Neural crest cell (in vitro differentiated cells): ENCODE data around the gene HMX2. TPM values are rescaled to one million over a fixed set of nuclear protein-coding genes. Genes with fewer than 3 reads are reported as not detected.

Source experiments
- DNase-seq: peaks from one replicate; pipeline ENCODE4 v3.0.0; 2021; ENCODE audit warnings: low read depth, mixed read lengths, low spot score
- H3K27ac Mint-ChIP-seq: one replicate; pipeline ENCODE4 v1.8.0; 2021; ENCODE audit warnings: mild to moderate bottlenecking, mixed read lengths; ENCODE audit not compliant: unreplicated experiment
- H3K27me3 Mint-ChIP-seq: 2 replicates; pipeline ENCODE4 v1.8.0; 2021; ENCODE audit warnings: low read depth, mild to moderate bottlenecking, mixed read lengths
- H3K36me3 Mint-ChIP-seq: 2 replicates; pipeline ENCODE4 v1.8.0; 2021; ENCODE audit warnings: low read depth, mild to moderate bottlenecking, mixed read lengths
- H3K4me1 Mint-ChIP-seq: 2 replicates; pipeline ENCODE4 v1.8.0; 2021; ENCODE audit warnings: mixed read lengths
- H3K4me3 Mint-ChIP-seq: one replicate; pipeline ENCODE4 v1.8.0; 2021; ENCODE audit warnings: mild to moderate bottlenecking, mixed read lengths
- H3K9me3 Mint-ChIP-seq: 2 replicates; pipeline ENCODE4 v1.8.0; 2021; ENCODE audit warnings: mixed read lengths
- CTCF ChIP-seq: fragments of 200-600 bp; sonication (generic); conservative IDR thresholded peaks from 2 replicates; pipeline ENCODE4 v1.5.0; 2021; ENCODE audit warnings: antibody characterized with exemption, mild to moderate bottlenecking
- total RNA-seq: library from RNA; stranded (reverse); gene quantifications from 2 replicates; pipeline ENCODE4 v1.2.1, GENCODE V29; 2021

Gene HMX2
- total RNA-seq, 1 donor from 2014 or later: not detected

DNA sequence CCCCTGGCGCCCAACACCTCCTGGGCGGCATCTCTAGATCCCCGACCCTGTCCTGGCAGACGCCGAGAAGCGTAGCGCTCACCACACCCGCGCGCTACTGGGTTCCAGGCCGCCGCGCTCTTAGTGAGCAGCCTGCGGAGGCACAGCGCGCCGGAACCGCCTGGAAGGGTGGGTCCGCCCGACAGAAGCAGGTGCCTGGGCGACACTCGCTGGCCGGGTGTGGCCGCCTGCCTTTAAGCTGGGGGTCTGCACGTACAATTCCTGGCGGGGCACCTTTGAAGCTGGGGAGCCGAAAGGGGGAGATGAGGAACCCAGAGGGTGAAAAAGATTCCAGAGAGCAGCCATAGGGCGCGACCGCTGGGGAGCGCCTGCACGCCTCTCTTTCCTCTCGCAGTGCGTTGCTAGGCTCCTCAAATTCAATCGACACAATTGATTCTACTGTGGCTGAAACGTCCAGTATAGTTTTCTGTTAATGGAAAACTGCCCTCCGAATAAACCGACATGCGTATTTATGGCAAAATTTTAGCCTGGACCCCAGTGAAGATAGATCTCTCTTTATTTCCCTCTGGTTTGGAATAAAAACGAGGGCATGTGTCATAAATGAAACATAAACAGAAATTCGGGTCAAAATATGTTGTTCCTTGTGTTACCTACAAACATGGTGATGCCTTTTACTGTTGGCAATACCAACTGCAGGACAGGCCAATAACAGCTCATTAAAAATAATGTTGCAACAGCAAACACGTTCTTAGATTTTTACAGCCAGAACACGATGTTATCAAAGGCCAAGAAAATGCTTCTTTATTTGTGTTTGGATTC, 7.6 kb upstream of the HMX2 start:
- no peaks in the 10 kb centered on the region for H3K36me3 Mint-ChIP-seq
- H3K27ac Mint-ChIP-seq: no peak overlapping the region
- H3K4me3 Mint-ChIP-seq: peak overlapping the region; percentile 45
- TF ChIP-seq CTCF: peak; percentile 22
- H3K27me3 Mint-ChIP-seq: peaks cover 97% of the 10 kb centered on the region
- no peak for DNase-seq
- H3K4me1 Mint-ChIP-seq: peaks cover 27% of the 10 kb centered on the region
- no peaks in the 10 kb centered on the region for H3K9me3 Mint-ChIP-seq

- Mint-ChIP-seq H3K9me3 (no peaks in the 10 kb centered on the region), H3K27ac (no peak overlapping the region), H3K36me3 (no peaks in the 10 kb centered on the region), H3K4me3 (no peak overlapping the region), H3K4me1 (peaks cover 27% of the 10 kb centered on the region), H3K27me3 (peaks cover 97% of the 10 kb centered on the region)
- no peak for TF ChIP-seq CTCF
- no peak for DNase-seq
Observed at GRCh38 chr10:123140983-123141390, 6.9 kb upstream of the HMX2 start.

DNA sequence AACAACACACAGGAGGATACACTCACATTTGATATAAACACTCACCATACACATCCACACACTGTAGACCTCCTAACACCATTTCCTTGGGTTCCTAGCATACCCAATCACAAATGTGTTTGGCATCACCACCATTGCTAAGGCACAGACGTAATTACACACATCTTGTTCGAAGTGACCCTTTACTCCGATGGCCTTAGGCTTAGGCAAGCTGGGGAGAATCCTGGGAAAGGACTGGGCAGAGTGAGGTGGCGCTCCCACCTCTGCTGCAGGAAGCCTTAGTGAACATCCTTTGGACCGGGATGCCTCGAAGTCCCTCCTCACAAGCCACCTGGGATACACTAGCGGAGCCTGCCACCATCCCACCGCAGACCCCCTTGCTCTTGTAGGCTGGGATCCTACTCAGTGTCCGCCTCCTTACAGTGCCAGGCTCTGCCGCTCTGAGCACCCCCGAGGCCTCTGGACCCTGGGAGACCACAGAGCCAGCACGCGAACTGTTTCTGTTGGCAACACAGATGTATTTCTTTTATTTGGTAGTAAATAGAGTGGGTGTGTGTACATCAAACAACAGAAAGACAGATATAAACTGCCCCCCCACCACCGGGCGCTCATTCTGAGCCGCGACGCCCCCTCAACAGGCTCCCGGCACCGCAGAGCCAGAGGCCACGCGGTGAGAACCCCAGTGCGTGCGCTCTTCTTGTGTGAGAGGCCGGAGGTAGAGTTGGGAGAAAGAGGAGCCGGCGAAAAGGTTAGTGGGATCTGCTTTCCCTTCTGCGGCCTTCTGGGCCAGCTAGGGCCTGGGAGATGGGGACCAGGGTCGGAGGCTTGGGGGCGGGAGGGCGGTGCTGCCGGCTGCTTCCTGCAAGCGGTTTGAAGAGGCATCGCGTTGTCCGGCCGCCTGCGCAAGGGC, 5.9 kb upstream of the HMX2 start:
- Mint-ChIP-seq H3K4me1 (peaks cover 29% of the 10 kb centered on the region), H3K4me3 (no peak overlapping the region), H3K9me3 (no peaks in the 10 kb centered on the region), H3K27me3 (peaks cover 98% of the 10 kb centered on the region), H3K27ac (no peak overlapping the region), H3K36me3 (no peaks in the 10 kb centered on the region)
- DNase-seq: no peak
- no peak for TF ChIP-seq CTCF

DNA sequence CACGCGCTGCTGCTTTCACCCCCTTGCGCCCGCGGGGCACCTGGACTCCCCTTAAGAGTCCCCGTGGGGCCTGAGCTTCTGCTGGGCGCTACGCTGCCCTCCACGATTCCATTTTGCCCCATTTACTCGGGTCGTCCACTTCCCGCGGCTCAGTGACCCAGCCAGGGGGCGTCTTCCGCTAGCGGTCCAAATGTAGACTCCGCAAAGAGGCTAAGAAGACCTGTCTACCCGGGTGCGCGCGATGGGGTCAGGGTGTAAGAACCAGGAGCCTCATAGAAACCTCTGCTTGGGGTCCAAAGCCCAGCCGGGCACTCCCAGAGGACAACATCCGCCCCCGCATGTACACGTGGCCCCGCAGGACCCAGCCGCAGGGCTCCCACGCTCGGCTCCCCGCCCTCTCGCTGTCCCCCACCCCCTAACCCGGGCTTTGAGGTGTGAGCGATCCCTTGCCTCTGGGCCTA, 5.2 kb upstream of the HMX2 start:
- peaks cover 100% of the 10 kb centered on the region for H3K27me3 Mint-ChIP-seq
- no peaks in the 10 kb centered on the region for H3K36me3 Mint-ChIP-seq
- TF ChIP-seq CTCF: no peak
- DNase-seq: no peak
- no peaks in the 10 kb centered on the region for H3K9me3 Mint-ChIP-seq
- H3K4me1 Mint-ChIP-seq: peaks cover 30% of the 10 kb centered on the region
- peak overlapping the region; percentile 17 for H3K4me3 Mint-ChIP-seq
- no peak overlapping the region for H3K27ac Mint-ChIP-seq

GRCh38 chr10:123143162-123143824, 4.6 kb upstream of the HMX2 start:
- Mint-ChIP-seq H3K27me3 (peaks cover 100% of the 10 kb centered on the region), H3K4me1 (peaks cover 30% of the 10 kb centered on the region)
- no peak for TF ChIP-seq CTCF

More at GRCh38 chr10:123143162-123143824, 4.6 kb upstream of the HMX2 start:
- DNase-seq: no peak
- Mint-ChIP-seq H3K4me3 (peak overlapping the region; percentile 17), H3K36me3 (no peaks in the 10 kb centered on the region), H3K27ac (no peak overlapping the region), H3K9me3 (no peaks in the 10 kb centered on the region)
